LoVo (cell line): ENCODE data around the gene B4GALNT4.
A peak's percentile ranks its signal among the peaks of the same experiment; 100 is the strongest.
"Not testable (repeated sequence)": the region's sequence is repeated elsewhere in the genome, so short reads cannot be mapped to it uniquely, and the experiment has no call there.

ENCODE experiments used
- DNase-seq: peaks from one replicate; pipeline ENCODE4 v3.0.0-alpha.2; 2016; ENCODE audit warnings: low spot score

B4GALNT4 gene

GRCh38 chr11:334264-334994 lies 34.9 kb upstream of the B4GALNT4 start:
- DNase-seq = no peak

- DNase-seq = no peak
These were observed 33.3 kb upstream of the B4GALNT4 start for GRCh38 chr11:335779-336658.

- no peak for DNase-seq
These were observed 32.6 kb upstream of the B4GALNT4 start for GRCh38 chr11:336659-337198.

GRCh38 chr11:337711-338110 lies 31.6 kb upstream of the B4GALNT4 start:
- DNase-seq = no peak

- no peak for DNase-seq
These were observed 29.3 kb upstream of the B4GALNT4 start for GRCh38 chr11:339963-340362.

- DNase-seq = no peak
These were observed 28.5 kb upstream of the B4GALNT4 start for GRCh38 chr11:340539-341512.

- no peak for DNase-seq
These were observed 27.0 kb upstream of the B4GALNT4 start for GRCh38 chr11:342328-342727.

- no peak for DNase-seq
These were observed 24.3 kb upstream of the B4GALNT4 start for GRCh38 chr11:344836-345578.

GRCh38 chr11:346529-346928 lies 22.8 kb upstream of the B4GALNT4 start:
- no peak for DNase-seq

GRCh38 chr11:349270-349954 lies 19.9 kb upstream of the B4GALNT4 start:
- not testable (repeated sequence) for DNase-seq

- not testable (repeated sequence) for DNase-seq
These were observed 19.1 kb upstream of the B4GALNT4 start for GRCh38 chr11:350033-350722.

- no peak for DNase-seq
These were observed 18.5 kb upstream of the B4GALNT4 start for GRCh38 chr11:350723-351255.

GRCh38 chr11:351411-351810 lies 17.9 kb upstream of the B4GALNT4 start:
- no peak for DNase-seq

GRCh38 chr11:352456-353031 lies 16.8 kb upstream of the B4GALNT4 start:
- no peak for DNase-seq

- no peak for DNase-seq
These were observed 16.0 kb upstream of the B4GALNT4 start for GRCh38 chr11:353179-353873.

- DNase-seq = peak; percentile 91
These were observed 13.5 kb upstream of the B4GALNT4 start for GRCh38 chr11:355581-356458.

- no peak for DNase-seq
These were observed 12.7 kb upstream of the B4GALNT4 start for GRCh38 chr11:356610-357009.

GRCh38 chr11:357582-357981 lies 11.7 kb upstream of the B4GALNT4 start:
- no peak for DNase-seq
